Sigmoid colon (tissue), 7 donors: Measurements from ENCODE around the gene USH1C. TPM values are rescaled to one million over a fixed set of nuclear protein-coding genes. Genes with fewer than 3 reads are reported as not detected.

Source experiments
- DNase-seq: peaks from one replicate; pipeline ENCODE4 v3.0.0-alpha.2; 2019
- H3K27ac ChIP-seq, 4 donors: fragments of 200-600 bp; sonication (generic); one replicate each; pipeline ENCODE4 v1.5.1; 2016 to 2019; ENCODE audit warnings: mild to moderate bottlenecking in 1 of 4
- H3K27me3 ChIP-seq, 3 donors: fragments of 200-600 bp; sonication (generic); one replicate each; pipeline ENCODE4 v1.5.1; 2019; ENCODE audit warnings: mild to moderate bottlenecking in 1 of 3
- H3K36me3 ChIP-seq, 4 donors: fragments of 200-600 bp; sonication (generic); one replicate each; pipeline ENCODE4 v1.5.1; 2016 to 2019
- H3K4me1 ChIP-seq, 4 donors: fragments of 200-600 bp; sonication (generic); one replicate each; pipeline ENCODE4 v1.5.1; 2017 to 2019
- H3K4me3 ChIP-seq, 4 donors: fragments of 200-600 bp; sonication (generic); one replicate each; pipeline ENCODE4 v1.5.1; 2017 to 2019; ENCODE audit warnings: mild to moderate bottlenecking in 2 of 4, moderate library complexity in 1 of 4
- H3K9me3 ChIP-seq, 4 donors: fragments of 200-600 bp in 3 of 4; sonication (generic) in 3 of 4; one replicate each; pipeline versions ENCODE4 v1.5.1 to v1.6.1; 2013 to 2019
- EP300 ChIP-seq, 4 donors: sonication (generic); formaldehyde crosslinking; IDR thresholded peaks; one replicate each; pipeline ENCODE4 v1.6.1; 2017; ENCODE audit warnings: antibody characterized with exemption in 4 of 4
- POLR2A ChIP-seq, 2 donors: fragments of 450-650 bp; IDR thresholded peaks; one replicate each; pipeline ENCODE4 v1.6.1; 2016; ENCODE audit warnings: antibody characterized with exemption in 2 of 2, mild to moderate bottlenecking in 2 of 2, moderate library complexity in 2 of 2
- POLR2AphosphoS5 ChIP-seq, 4 donors: sonication (generic); formaldehyde crosslinking; IDR thresholded peaks; one replicate each; pipeline ENCODE4 v1.6.1; 2017; ENCODE audit warnings: antibody characterized with exemption in 4 of 4
- WGBS, 2 donors: extraction: QIAGEN DNeasy Blood & Tissue Kit; methylation state at CpG; one replicate each; pipeline ENCODE4 v1.1.7; 2013; 5-methylcytosine and 5-hydroxymethylcytosine counted together
- intact Hi-C: fragments of 100-400 bp; cut with DNase I; formaldehyde crosslinking; loops from one replicate; pipeline ENCODE4 v1.15.1; 2023
- polyA plus RNA-seq, 3 donors: library from polyadenylated mRNA; stranded (reverse); fragments of 200-250 nt; gene quantifications; one replicate each; pipeline ENCODE4 v1.2.3, GENCODE V29; 2013
- total RNA-seq, 4 donors: library from RNA; depleted of rRNA; stranded (reverse); fragments of >200 nt; gene quantifications; one replicate each; pipeline ENCODE4 v1.1.0, GENCODE V29; 2016
- TF ChIP-seq, protein P1 (sequence below), 4 experiments: fragments of 450-650 bp in 3 of 4; fragments of 200-600 bp in 1 of 4; IDR thresholded peaks; one replicate each; pipeline ENCODE4 v1.5.1; 2016 to 2019; ENCODE audit warnings: antibody characterized with exemption in 4 of 4, mild to moderate bottlenecking in 3 of 4, moderate library complexity in 2 of 4
- donor health status: healthy with polysubstance abuse.
- donor health status: Bipolar disorder and iron deficiency.
- donor health status: healthy.

USH1C gene
- total and polyA plus RNA-seq, 7 donors, result 1.2 to 152 (median 2.5) TPM

DNA sequence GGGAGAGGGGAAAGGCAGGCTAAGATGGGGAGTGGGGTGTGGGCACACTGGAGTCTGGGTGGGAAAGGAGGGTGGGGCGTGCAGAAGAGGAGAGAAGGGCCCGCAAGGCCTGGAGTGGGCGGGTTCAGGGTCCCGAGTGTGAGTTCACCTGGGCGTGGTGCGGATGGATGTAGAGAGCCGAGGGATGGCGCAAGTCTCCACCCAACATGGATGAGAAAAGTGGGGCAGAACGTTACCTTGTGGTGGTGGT lies 67.2 kb downstream of the USH1C start:
- WGBS, 2 donors, result 9 to 11% methylated on average over 9 of the region's 9 CpGs
- intact Hi-C loops, result no loop called here

DNA sequence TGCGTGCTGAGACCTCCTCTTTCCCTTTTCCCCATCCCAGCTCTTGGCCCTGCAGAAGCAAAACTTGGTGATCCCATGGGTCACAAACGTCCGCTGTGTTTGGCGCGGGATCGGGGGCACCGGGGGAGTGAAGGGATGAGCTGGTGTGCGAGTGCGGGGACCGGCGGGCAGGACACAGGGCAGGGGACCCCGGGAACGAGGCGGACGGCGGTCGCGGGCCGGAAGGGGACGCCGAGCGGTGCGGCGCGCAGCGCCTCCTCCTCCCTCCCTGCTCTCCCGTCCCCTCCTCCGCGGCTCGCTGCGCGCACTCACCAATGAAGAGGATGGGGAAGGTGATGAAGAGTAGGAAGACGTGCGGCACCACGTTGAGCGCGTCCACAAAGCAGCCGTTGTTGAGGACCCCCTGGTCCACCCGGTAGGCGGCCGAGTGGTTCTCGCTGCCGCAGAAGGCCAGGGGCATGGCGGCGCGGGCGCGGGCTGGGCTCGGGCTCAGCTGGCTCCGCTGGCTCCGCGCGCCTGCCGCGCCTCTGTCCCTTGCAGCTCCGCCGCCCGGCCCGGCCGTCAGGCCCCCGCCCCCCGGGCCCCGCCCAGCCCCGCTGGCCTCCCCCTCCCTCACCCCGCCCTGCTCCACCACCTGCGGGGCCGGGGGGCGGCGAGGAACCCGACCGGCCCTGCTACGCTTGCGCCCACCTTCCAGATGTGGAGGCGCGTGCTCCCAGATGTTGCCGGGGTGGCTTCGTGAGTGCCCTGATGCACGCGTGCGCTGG lies 67.7 kb downstream of the USH1C start, which contains the start of gene ABCC8:
Gene ABCC8 (minus strand): TSS at position 529 of the 767 bp plus-strand sequence. CDS start 69 bp downstream, at position 460.
- no peaks in the 10 kb centered on the region for H3K36me3 ChIP-seq
- peak within 1 kb of the TSS in 3 of 4 donors; percentile 17 to 32 (median 32) for H3K4me3 ChIP-seq
- no peak within 1 kb of the TSS for H3K27ac ChIP-seq
- H3K27me3 ChIP-seq, result peaks cover 21 to 63% (median 44%) of the 10 kb centered on the region in 3 donors
- DNase-seq, result no peak
- WGBS, 2 donors, result 2% methylated on average over 80 of the region's 80 CpGs
- intact Hi-C loops, result no loop called here
- no peaks in the 10 kb centered on the region for H3K9me3 ChIP-seq
- no peak for TF ChIP-seq EP300 (IDR thresholded peaks at IDR 0.05)
- no peak for TF ChIP-seq POLR2A (IDR thresholded peaks at IDR 0.05)
- TF ChIP-seq, protein P1, sequence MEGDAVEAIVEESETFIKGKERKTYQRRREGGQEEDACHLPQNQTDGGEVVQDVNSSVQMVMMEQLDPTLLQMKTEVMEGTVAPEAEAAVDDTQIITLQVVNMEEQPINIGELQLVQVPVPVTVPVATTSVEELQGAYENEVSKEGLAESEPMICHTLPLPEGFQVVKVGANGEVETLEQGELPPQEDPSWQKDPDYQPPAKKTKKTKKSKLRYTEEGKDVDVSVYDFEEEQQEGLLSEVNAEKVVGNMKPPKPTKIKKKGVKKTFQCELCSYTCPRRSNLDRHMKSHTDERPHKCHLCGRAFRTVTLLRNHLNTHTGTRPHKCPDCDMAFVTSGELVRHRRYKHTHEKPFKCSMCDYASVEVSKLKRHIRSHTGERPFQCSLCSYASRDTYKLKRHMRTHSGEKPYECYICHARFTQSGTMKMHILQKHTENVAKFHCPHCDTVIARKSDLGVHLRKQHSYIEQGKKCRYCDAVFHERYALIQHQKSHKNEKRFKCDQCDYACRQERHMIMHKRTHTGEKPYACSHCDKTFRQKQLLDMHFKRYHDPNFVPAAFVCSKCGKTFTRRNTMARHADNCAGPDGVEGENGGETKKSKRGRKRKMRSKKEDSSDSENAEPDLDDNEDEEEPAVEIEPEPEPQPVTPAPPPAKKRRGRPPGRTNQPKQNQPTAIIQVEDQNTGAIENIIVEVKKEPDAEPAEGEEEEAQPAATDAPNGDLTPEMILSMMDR (IDR thresholded peaks at IDR 0.05), result no peak
- no peak for TF ChIP-seq POLR2AphosphoS5 (IDR thresholded peaks at IDR 0.05)
- peaks cover 0 to 20% (median 15%) of the 10 kb centered on the region in 4 donors for H3K4me1 ChIP-seq

More for the DNA sequence above, 67.2 kb downstream of the USH1C start:
- Histone ChIP-seq H3K4me1 (peaks cover 0 to 20% (median 15%) of the 10 kb centered on the region in 4 donors), H3K36me3 (no peaks in the 10 kb centered on the region), H3K4me3 (no peak overlapping the region), H3K27me3 (peaks cover 21 to 63% (median 44%) of the 10 kb centered on the region in 3 donors), H3K27ac (no peak overlapping the region), H3K9me3 (no peaks in the 10 kb centered on the region)
- DNase-seq, result no peak
- TF ChIP-seq EP300 (IDR thresholded peaks at IDR 0.05), result no peak
- TF ChIP-seq, protein P1 (IDR thresholded peaks at IDR 0.05), result no peak
- TF ChIP-seq POLR2A (IDR thresholded peaks at IDR 0.05), result no peak
- no peak for TF ChIP-seq POLR2AphosphoS5 (IDR thresholded peaks at IDR 0.05)

DNA sequence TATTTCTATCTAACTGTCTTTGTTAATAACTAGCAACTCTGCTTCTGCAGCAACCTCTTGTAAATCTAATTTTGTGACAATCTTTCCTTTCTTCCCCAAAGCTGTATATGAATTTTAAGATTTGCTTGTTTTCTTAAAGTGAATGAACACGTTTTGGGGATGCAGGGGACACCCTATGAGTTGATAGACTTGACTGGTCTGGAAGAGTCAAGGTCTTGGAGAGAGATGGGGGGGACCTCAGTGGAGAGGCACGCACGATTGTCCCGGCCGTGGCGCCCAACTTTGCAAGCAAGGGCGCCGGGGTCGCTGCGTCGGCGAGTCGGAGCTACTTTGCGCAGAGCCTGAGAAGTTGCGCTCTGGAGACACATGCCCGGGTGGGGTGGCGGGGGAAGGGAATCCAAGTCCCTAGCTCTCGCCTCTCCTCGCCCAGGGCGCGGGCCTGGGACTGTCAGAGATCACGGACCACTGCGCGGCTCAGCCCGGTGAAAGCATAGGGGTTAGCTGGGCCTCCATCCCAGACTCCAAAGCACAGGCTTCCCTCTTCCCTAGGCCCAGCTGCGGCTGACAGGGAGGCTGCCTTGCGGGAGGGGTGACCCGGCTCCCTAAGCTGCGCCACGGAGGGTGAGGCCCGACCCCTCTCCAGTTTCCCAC lies 68.4 kb downstream of the USH1C start:
- no peak for DNase-seq
- intact Hi-C loops, result no loop called here
- H3K4me1 ChIP-seq, result peaks cover 0 to 20% (median 15%) of the 10 kb centered on the region in 4 donors
- H3K27me3 ChIP-seq, result peaks cover 21 to 68% (median 44%) of the 10 kb centered on the region in 3 donors
- peak overlapping the region in 3 of 4 donors; percentile 17 to 32 (median 32) for H3K4me3 ChIP-seq
- 3 to 6% methylated on average over 31 of the region's 31 CpGs for WGBS, 2 donors
- no peaks in the 10 kb centered on the region for H3K9me3 ChIP-seq
- TF ChIP-seq EP300 (IDR thresholded peaks at IDR 0.05) (no peak), POLR2A (IDR thresholded peaks at IDR 0.05) (no peak), POLR2AphosphoS5 (IDR thresholded peaks at IDR 0.05) (no peak)
- TF ChIP-seq, protein P1 (IDR thresholded peaks at IDR 0.05), result no peak
- H3K27ac ChIP-seq, result no peak overlapping the region
- no peaks in the 10 kb centered on the region for H3K36me3 ChIP-seq

DNA sequence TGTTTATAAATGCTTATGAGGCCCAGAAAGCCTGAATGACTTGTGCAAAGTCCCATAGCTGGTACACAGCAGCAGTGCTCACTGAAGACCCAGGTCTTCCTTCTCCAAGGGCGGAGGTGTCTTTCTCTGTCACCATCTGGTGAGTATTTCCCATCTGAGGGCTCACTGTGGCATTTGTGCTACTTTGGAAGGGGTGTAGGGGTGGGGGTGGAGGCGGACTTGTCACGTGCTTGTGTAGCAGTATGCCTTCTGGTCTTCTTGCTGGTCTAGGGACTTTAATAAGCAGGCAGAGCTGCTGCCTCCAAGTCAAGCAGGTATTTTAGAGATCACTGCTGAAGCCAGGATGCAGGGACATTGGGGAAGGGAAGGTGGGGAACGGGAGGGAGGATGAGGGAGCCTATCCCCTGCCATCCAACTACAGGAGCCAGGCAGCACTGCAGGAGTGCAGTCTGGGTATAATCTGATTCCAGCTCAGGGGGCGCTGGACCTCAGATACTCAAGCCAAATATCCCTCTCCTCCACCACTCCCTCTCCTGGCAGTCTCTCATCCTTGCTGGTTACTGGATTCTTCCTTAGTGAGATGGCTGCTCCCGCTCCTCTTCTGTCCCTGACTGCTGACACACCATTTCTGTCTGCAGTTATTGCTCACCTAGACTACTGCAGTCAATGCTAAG lies 71.0 kb downstream of the USH1C start:
- 43 to 47% methylated on average over 6 of the region's 6 CpGs for WGBS, 2 donors
- H3K27me3 ChIP-seq, result peaks cover 21 to 58% (median 44%) of the 10 kb centered on the region in 3 donors
- H3K9me3 ChIP-seq, result no peaks in the 10 kb centered on the region
- no peak overlapping the region for H3K27ac ChIP-seq
- H3K36me3 ChIP-seq, result no peaks in the 10 kb centered on the region
- no peak overlapping the region for H3K4me3 ChIP-seq
- DNase-seq, result no peak
- H3K4me1 ChIP-seq, result peaks cover 0 to 12% (median 8%) of the 10 kb centered on the region in 4 donors
- intact Hi-C loops, result no loop called here
- TF ChIP-seq POLR2A (IDR thresholded peaks at IDR 0.05) (no peak), POLR2AphosphoS5 (IDR thresholded peaks at IDR 0.05) (no peak), EP300 (IDR thresholded peaks at IDR 0.05) (no peak)
- TF ChIP-seq, protein P1 (IDR thresholded peaks at IDR 0.05), result no peak
